Urinary bladder (tissue), 4 donors: ENCODE results near the gene ACSS3. TPM values are rescaled to one million over a fixed set of nuclear protein-coding genes. Genes with fewer than 3 reads are reported as not detected.
A peak's percentile ranks its signal among the peaks of the same experiment; 100 is the strongest.
"Not testable (repeated sequence)": the region's sequence is repeated elsewhere in the genome, so short reads cannot be mapped to it uniquely, and the experiment has no call there.

Source experiments
- DNase-seq: peaks from one replicate; pipeline ENCODE4 v3.0.0-alpha.2; 2015; ENCODE audit errors: extremely low spot score
- H3K27ac ChIP-seq: one replicate; pipeline ENCODE4 v1.5.1; 2013; ENCODE audit warnings: low read depth, mild to moderate bottlenecking, moderate library complexity
- H3K36me3 ChIP-seq: one replicate; pipeline ENCODE4 v1.6.1; 2013; ENCODE audit warnings: mild to moderate bottlenecking, moderate library complexity; ENCODE audit not compliant: insufficient read depth
- H3K4me1 ChIP-seq: one replicate; pipeline ENCODE4 v1.6.1; 2013; ENCODE audit warnings: mild to moderate bottlenecking, moderate library complexity; ENCODE audit not compliant: insufficient read depth
- H3K4me3 ChIP-seq: one replicate; pipeline ENCODE4 v1.5.1; 2013; ENCODE audit warnings: low read depth, low read length
- WGBS: extraction: QIAGEN DNeasy Blood & Tissue Kit; methylation state at CpG from one replicate; pipeline ENCODE4 v1.1.7; 2013; 5-methylcytosine and 5-hydroxymethylcytosine counted together
- polyA plus RNA-seq: library from polyadenylated mRNA; stranded (reverse); fragments of 200-250 nt; gene quantifications from one replicate; pipeline ENCODE4 v1.2.3, GENCODE V29; 2013
- total RNA-seq: library from RNA; depleted of rRNA; stranded (reverse); fragments of >200 nt; gene quantifications from one replicate; pipeline ENCODE4 v1.2.3, GENCODE V29; 2014
- donor health status: healthy with polysubstance abuse.
- donor health status: healthy.

Gene ACSS3
- total and polyA plus RNA-seq, 2 donors = 7.8 to 39.7 TPM

GRCh38 chr12:81166790-81167189, 88.9 kb downstream of the ACSS3 start:
- H3K4me3 ChIP-seq = no peak overlapping the region
- WGBS = 92% methylated on average over 2 of the region's 2 CpGs
- H3K27ac ChIP-seq = no peak overlapping the region
- DNase-seq = no peak
- H3K4me1 ChIP-seq = no peaks in the 10 kb centered on the region
- no peaks in the 10 kb centered on the region for H3K36me3 ChIP-seq

GRCh38 chr12:81167694-81168093, 89.8 kb downstream of the ACSS3 start:
- H3K4me1 ChIP-seq = no peaks in the 10 kb centered on the region
- H3K36me3 ChIP-seq = no peaks in the 10 kb centered on the region
- no peak overlapping the region for H3K4me3 ChIP-seq
- 89% methylated on average over 1 of the region's 1 CpG for whole genome bisulfite sequencing
- DNase-seq = no peak
- no peak overlapping the region for H3K27ac ChIP-seq

- no peak for DNase-seq
- H3K4me1 ChIP-seq = no peaks in the 10 kb centered on the region
- WGBS = 77% methylated on average over 3 of the region's 3 CpGs
- no peaks in the 10 kb centered on the region for H3K36me3 ChIP-seq
- H3K27ac ChIP-seq = no peak overlapping the region
- no peak overlapping the region for H3K4me3 ChIP-seq
Measured at GRCh38 chr12:81168445-81168844, 90.6 kb downstream of the ACSS3 start.

GRCh38 chr12:81170072-81170471, 92.2 kb downstream of the ACSS3 start:
- Histone ChIP-seq H3K27ac (no peak overlapping the region), H3K4me1 (no peaks in the 10 kb centered on the region), H3K36me3 (no peaks in the 10 kb centered on the region), H3K4me3 (no peak overlapping the region)
- no peak for DNase-seq

- no peaks in the 10 kb centered on the region for H3K4me1 ChIP-seq
- no peak for DNase-seq
- no peak overlapping the region for H3K4me3 ChIP-seq
- no peaks in the 10 kb centered on the region for H3K36me3 ChIP-seq
- no peak overlapping the region for H3K27ac ChIP-seq
- WGBS = 84% methylated on average over 2 of the region's 2 CpGs
Measured at GRCh38 chr12:81172851-81173250, 95.0 kb downstream of the ACSS3 start.

- H3K4me3 ChIP-seq = no peak overlapping the region
- WGBS = 79% methylated on average over 4 of the region's 4 CpGs
- DNase-seq = no peak
Measured at GRCh38 chr12:81174664-81175063, 96.8 kb downstream of the ACSS3 start.

GRCh38 chr12:81176796-81177195, 98.9 kb downstream of the ACSS3 start:
- Histone ChIP-seq H3K36me3 (no peaks in the 10 kb centered on the region), H3K27ac (no peak overlapping the region), H3K4me3 (no peak overlapping the region), H3K4me1 (no peaks in the 10 kb centered on the region)
- DNase-seq = no peak
- 69% methylated on average over 1 of the region's 1 CpG for WGBS

More at GRCh38 chr12:81174664-81175063, 96.8 kb downstream of the ACSS3 start:
- Histone ChIP-seq H3K36me3 (no peaks in the 10 kb centered on the region), H3K27ac (no peak overlapping the region), H3K4me1 (no peaks in the 10 kb centered on the region)

- H3K36me3 ChIP-seq = peaks cover 2% of the 10 kb centered on the region
- no peaks in the 10 kb centered on the region for H3K4me1 ChIP-seq
- 93% methylated on average over 2 of the region's 2 CpGs for WGBS
- no peak overlapping the region for H3K27ac ChIP-seq
- no peak for DNase-seq
- H3K4me3 ChIP-seq = no peak overlapping the region
Measured at GRCh38 chr12:81181691-81182090, 103.8 kb downstream of the ACSS3 start.

GRCh38 chr12:81187686-81188085, 109.8 kb downstream of the ACSS3 start:
- DNase-seq = no peak
- WGBS = 97% methylated on average over 1 of the region's 1 CpG
- Histone ChIP-seq H3K36me3 (peaks cover 2% of the 10 kb centered on the region), H3K4me1 (no peaks in the 10 kb centered on the region), H3K27ac (no peak overlapping the region), H3K4me3 (no peak overlapping the region)

- H3K4me3 ChIP-seq = no peak overlapping the region
- no peak overlapping the region for H3K27ac ChIP-seq
- DNase-seq = no peak
- peaks cover 1% of the 10 kb centered on the region for H3K36me3 ChIP-seq
- no peaks in the 10 kb centered on the region for H3K4me1 ChIP-seq
- WGBS = 96% methylated on average over 3 of the region's 3 CpGs
Measured at GRCh38 chr12:81196595-81196994, 118.7 kb downstream of the ACSS3 start.

- not testable (repeated sequence) for H3K4me3 ChIP-seq, H3K36me3 ChIP-seq, H3K27ac ChIP-seq, DNase-seq, H3K4me1 ChIP-seq
- WGBS = 91% methylated on average over 6 of the region's 6 CpGs
Measured at GRCh38 chr12:81200561-81200960, 122.7 kb downstream of the ACSS3 start.

GRCh38 chr12:81203671-81204204, 125.9 kb downstream of the ACSS3 start:
- Histone ChIP-seq H3K36me3 (peaks cover 1% of the 10 kb centered on the region), H3K4me3 (no peak overlapping the region), H3K4me1 (no peaks in the 10 kb centered on the region), H3K27ac (no peak overlapping the region)
- peak; percentile 29 for DNase-seq
- WGBS = 34% methylated on average over 3 of the region's 3 CpGs

- no peak overlapping the region for H3K27ac ChIP-seq
Measured at GRCh38 chr12:81205416-81205815, 127.5 kb downstream of the ACSS3 start.

GRCh38 chr12:81206429-81206828, 128.6 kb downstream of the ACSS3 start:
- Histone ChIP-seq H3K36me3 (no peaks in the 10 kb centered on the region), H3K4me3 (no peak overlapping the region), H3K4me1 (no peaks in the 10 kb centered on the region), H3K27ac (no peak overlapping the region)
- DNase-seq = no peak
- WGBS = 81% methylated on average over 2 of the region's 2 CpGs

More at GRCh38 chr12:81205416-81205815, 127.5 kb downstream of the ACSS3 start:
- Histone ChIP-seq H3K4me3 (no peak overlapping the region), H3K36me3 (no peaks in the 10 kb centered on the region), H3K4me1 (no peaks in the 10 kb centered on the region)
- WGBS = 70% methylated on average over 1 of the region's 1 CpG
- no peak for DNase-seq

GRCh38 chr12:81207173-81207572, 129.3 kb downstream of the ACSS3 start:
- Histone ChIP-seq H3K4me1 (no peaks in the 10 kb centered on the region), H3K27ac (no peak overlapping the region), H3K4me3 (no peak overlapping the region), H3K36me3 (no peaks in the 10 kb centered on the region)
- DNase-seq = no peak
- 96% methylated on average over 1 of the region's 1 CpG for WGBS
